Measurements from ENCODE around the gene RFC1. TPM values are rescaled to one million over a fixed set of nuclear protein-coding genes. Genes with fewer than 3 reads are reported as not detected.

RFC1 gene
- total and polyA plus RNA-seq, 11 donors: 5.3 to 31.2 (median 23.1) TPM

GRCh38 chr4:39255266-39255665 lies 110.9 kb downstream of the RFC1 start:
- H3K36me3 ChIP-seq: peaks cover 0 to 68% (median 18%) of the 10 kb centered on the region in 9 donors
- no peak overlapping the region for H3K27ac ChIP-seq
- H3K4me1 ChIP-seq: no peaks in the 10 kb centered on the region
- no peaks in the 10 kb centered on the region for H3K9me3 ChIP-seq
- ATAC-seq (no peak), DNase-seq (no peak)
- no peaks in the 10 kb centered on the region for H3K27me3 ChIP-seq
- TF ChIP-seq POLR2A (IDR thresholded peaks at IDR 0.05): no peak
- TF ChIP-seq, protein P1, sequence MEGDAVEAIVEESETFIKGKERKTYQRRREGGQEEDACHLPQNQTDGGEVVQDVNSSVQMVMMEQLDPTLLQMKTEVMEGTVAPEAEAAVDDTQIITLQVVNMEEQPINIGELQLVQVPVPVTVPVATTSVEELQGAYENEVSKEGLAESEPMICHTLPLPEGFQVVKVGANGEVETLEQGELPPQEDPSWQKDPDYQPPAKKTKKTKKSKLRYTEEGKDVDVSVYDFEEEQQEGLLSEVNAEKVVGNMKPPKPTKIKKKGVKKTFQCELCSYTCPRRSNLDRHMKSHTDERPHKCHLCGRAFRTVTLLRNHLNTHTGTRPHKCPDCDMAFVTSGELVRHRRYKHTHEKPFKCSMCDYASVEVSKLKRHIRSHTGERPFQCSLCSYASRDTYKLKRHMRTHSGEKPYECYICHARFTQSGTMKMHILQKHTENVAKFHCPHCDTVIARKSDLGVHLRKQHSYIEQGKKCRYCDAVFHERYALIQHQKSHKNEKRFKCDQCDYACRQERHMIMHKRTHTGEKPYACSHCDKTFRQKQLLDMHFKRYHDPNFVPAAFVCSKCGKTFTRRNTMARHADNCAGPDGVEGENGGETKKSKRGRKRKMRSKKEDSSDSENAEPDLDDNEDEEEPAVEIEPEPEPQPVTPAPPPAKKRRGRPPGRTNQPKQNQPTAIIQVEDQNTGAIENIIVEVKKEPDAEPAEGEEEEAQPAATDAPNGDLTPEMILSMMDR (IDR thresholded peaks at IDR 0.05): no peak
- H3K4me3 ChIP-seq: no peak overlapping the region
- intact Hi-C loops (cut with DNase I): no loop called here
- WGBS, 4 donors: 52 to 68% (median 60%) methylated on average over 2 of the region's 2 CpGs

DNA sequence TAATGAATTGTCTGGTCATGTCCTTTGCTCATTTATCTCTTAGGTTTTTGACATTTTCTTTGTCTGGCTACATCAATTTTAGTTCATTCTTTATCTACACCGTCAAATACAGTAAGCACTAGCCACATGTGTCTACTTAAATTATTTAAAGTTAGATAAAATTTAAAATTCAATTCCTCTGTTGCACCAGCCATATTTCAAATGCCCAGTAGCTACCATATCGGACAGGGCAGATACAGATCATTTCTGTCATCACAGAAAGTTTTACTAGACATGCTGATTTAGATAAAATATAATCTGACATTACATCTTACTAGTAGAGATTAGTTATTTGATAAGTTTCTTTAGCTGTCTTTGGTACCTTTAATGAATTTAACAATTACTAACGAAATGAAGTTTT lies 122.7 kb downstream of the RFC1 start:
- H3K9me3 ChIP-seq: peaks cover 0 to 6% (median 0%) of the 10 kb centered on the region in 12 donors
- no peaks in the 10 kb centered on the region for H3K27me3 ChIP-seq
- no peak overlapping the region for H3K4me3 ChIP-seq
- no peak overlapping the region for H3K27ac ChIP-seq
- DNase-seq: no peak
- no peak for ATAC-seq
- no peaks in the 10 kb centered on the region for H3K4me1 ChIP-seq
- intact Hi-C loops (cut with DNase I): no loop called here
- 91 to 97% (median 93%) methylated on average over 3 of the region's 3 CpGs for WGBS, 4 donors
- no peak for TF ChIP-seq POLR2A (IDR thresholded peaks at IDR 0.05)
- TF ChIP-seq, protein P1 (IDR thresholded peaks at IDR 0.05): no peak
- peaks cover 0 to 51% (median 14%) of the 10 kb centered on the region in 9 donors for H3K36me3 ChIP-seq

Small RNA genes within 50 kb of the gene (microRNA-seq; reads per million reads assigned to microRNA genes)
- gene MIR5591: 0 reads per million in 4 donors

Other genes with a start within 250 kb of the RFC1 start
- gene WDR19, start 183.8 kb downstream of the RFC1 start, total RNA-seq: 10 to 100 TPM in 2 of 9 donors, 1 to 10 TPM in 7; 4.3 to 15.6 (median 8.1) TPM
- 10 to 100 TPM in 1 of 2 donors, 1 to 10 TPM in 1; 6.5 to 11.6 TPM for gene WDR19, start 183.8 kb downstream of the RFC1 start, polyA plus RNA-seq
- gene KLB, start 40.6 kb upstream of the RFC1 start, total RNA-seq: 1 to 10 TPM in 1 of 9 donors, under 1 TPM in 3, not detected in 5; 0.08 to 2.9 (median 0.25) TPM
- under 1 TPM; 0.08 to 0.18 TPM for gene KLB, start 40.6 kb upstream of the RFC1 start, polyA plus RNA-seq
- gene RPL9, start 92.6 kb upstream of the RFC1 start, total RNA-seq: 1,000 to 10,000 TPM in 2 of 9 donors, 100 to 1,000 TPM in 7; 576 to 1,701 (median 925) TPM
- gene RPL9, start 92.6 kb upstream of the RFC1 start, polyA plus RNA-seq: 1,000 to 10,000 TPM; 1,241 to 2,059 TPM
- gene LIAS, start 92.7 kb upstream of the RFC1 start, total RNA-seq: 10 to 100 TPM; 15.9 to 34.4 (median 20.2) TPM
- 10 to 100 TPM; 15.8 to 21.3 TPM for gene LIAS, start 92.7 kb upstream of the RFC1 start, polyA plus RNA-seq
- gene UGDH, start 161.1 kb upstream of the RFC1 start, total RNA-seq: 10 to 100 TPM in 8 of 9 donors, 1 to 10 TPM in 1; 7.3 to 28.6 (median 16.5) TPM
- 10 to 100 TPM in 1 of 2 donors, 1 to 10 TPM in 1; 2.3 to 10.6 TPM for gene UGDH, start 161.1 kb upstream of the RFC1 start, polyA plus RNA-seq